GM12892 (cell line): ENCODE data around the gene VAV3.

ENCODE experiments used
- POLR2A ChIP-seq: IDR thresholded peaks from 2 replicates; pipeline ENCODE4 v1.6.1; 2011; ENCODE audit warnings: low read depth, low read length, control low read depth
- POLR2AphosphoS5 ChIP-seq: IDR thresholded peaks from 2 replicates; pipeline ENCODE4 v1.6.1; 2011; ENCODE audit warnings: low read depth, low read length, control low read depth
- TAF1 ChIP-seq: IDR thresholded peaks from 2 replicates; pipeline ENCODE4 v1.6.1; 2011; ENCODE audit warnings: low read depth, mild to moderate bottlenecking, control low read depth, low read length, borderline replicate concordance

- no peak for TF ChIP-seq TAF1
- TF ChIP-seq POLR2A = no peak
- TF ChIP-seq POLR2AphosphoS5 = no peak
Measured at GRCh38 chr1:107965110-107965991, at the start of gene VAV3.
